Right atrium auricular region (tissue), 2 donors: Measurements from ENCODE around the gene COL4A2. TPM values are rescaled to one million over a fixed set of nuclear protein-coding genes. Genes with fewer than 3 reads are reported as not detected.

Source experiments
- DNase-seq: peaks from one replicate; pipeline ENCODE4 v3.0.0-alpha.2; 2019; ENCODE audit warnings: low spot score
- H3K27ac ChIP-seq, 2 donors: fragments of 200-600 bp; sonication (generic); 1 replicate in 1 of 2; 2 replicates in 1 of 2; pipeline ENCODE4 v1.5.1; 2016 to 2019
- H3K27me3 ChIP-seq, 2 donors: fragments of 200-600 bp; sonication (generic); one replicate each; pipeline versions ENCODE4 v1.5.1 to v1.6.0; 2017 to 2019
- H3K36me3 ChIP-seq: fragments of 200-600 bp; sonication (generic); one replicate; pipeline ENCODE4 v1.5.1; 2016
- H3K4me1 ChIP-seq, 2 donors: fragments of 200-600 bp; sonication (generic); one replicate each; pipeline versions ENCODE4 v1.5.1 to v1.6.0; 2017 to 2019
- H3K4me3 ChIP-seq, 2 donors: fragments of 200-600 bp; sonication (generic); 1 replicate in 1 of 2; 2 replicates in 1 of 2; pipeline ENCODE4 v1.5.1; 2017 to 2019; ENCODE audit warnings: mild to moderate bottlenecking in 1 of 2, moderate library complexity in 1 of 2
- H3K9me3 ChIP-seq, 2 donors: fragments of 200-600 bp; sonication (generic); one replicate each; pipeline ENCODE4 v1.5.1; 2019
- CTCF ChIP-seq, 2 donors: fragments of 200-600 bp; sonication (generic); IDR thresholded peaks; one replicate each; pipeline ENCODE4 v1.5.1; 2019; ENCODE audit warnings: antibody characterized with exemption in 2 of 2
- total RNA-seq, 2 donors: library from RNA; depleted of rRNA; stranded (reverse); fragments of >200 nt; gene quantifications; one replicate each; pipeline ENCODE4 v1.1.0, GENCODE V29; 2016

COL4A2 gene
- total RNA-seq, 2 donors from 2014 or later: 141 to 153 TPM

GRCh38 chr13:110442930-110443621 lies 136.0 kb downstream of the COL4A2 start:
- peaks cover 0 to 5% of the 10 kb centered on the region in 2 donors for H3K4me1 ChIP-seq

GRCh38 chr13:110443622-110444225 lies 136.6 kb downstream of the COL4A2 start:
- H3K4me1 ChIP-seq: peaks cover 0 to 5% of the 10 kb centered on the region in 2 donors

More at GRCh38 chr13:110442930-110443621, 136.0 kb downstream of the COL4A2 start:
- H3K27ac ChIP-seq: peak overlapping the region; percentile 49 to 52
- no peaks in the 10 kb centered on the region for H3K9me3 ChIP-seq
- no peak overlapping the region for H3K4me3 ChIP-seq
- TF ChIP-seq CTCF (IDR thresholded peaks at IDR 0.05): no peak
- no peaks in the 10 kb centered on the region for H3K27me3 ChIP-seq
- DNase-seq: no peak
- H3K36me3 ChIP-seq: peaks cover 73% of the 10 kb centered on the region

GRCh38 chr13:110444226-110444653 lies 137.2 kb downstream of the COL4A2 start:
- Histone ChIP-seq H3K27ac (peak overlapping the region; percentile 49 to 52), H3K27me3 (no peaks in the 10 kb centered on the region), H3K36me3 (peaks cover 73% of the 10 kb centered on the region), H3K4me3 (no peak overlapping the region), H3K4me1 (peaks cover 0 to 5% of the 10 kb centered on the region in 2 donors), H3K9me3 (no peaks in the 10 kb centered on the region)
- DNase-seq: no peak
- TF ChIP-seq CTCF (IDR thresholded peaks at IDR 0.05): peak in 1 of 2 donors; percentile 58

More at GRCh38 chr13:110443622-110444225, 136.6 kb downstream of the COL4A2 start:
- H3K4me3 ChIP-seq: no peak overlapping the region
- peak overlapping the region; percentile 49 to 52 for H3K27ac ChIP-seq
- H3K36me3 ChIP-seq: peaks cover 73% of the 10 kb centered on the region
- TF ChIP-seq CTCF (IDR thresholded peaks at IDR 0.05): no peak
- no peaks in the 10 kb centered on the region for H3K27me3 ChIP-seq
- no peak for DNase-seq
- no peaks in the 10 kb centered on the region for H3K9me3 ChIP-seq

- H3K27ac ChIP-seq: no peak overlapping the region
- H3K4me1 ChIP-seq: peaks cover 0 to 5% of the 10 kb centered on the region in 2 donors
- no peak for TF ChIP-seq CTCF (IDR thresholded peaks at IDR 0.05)
- H3K27me3 ChIP-seq: no peaks in the 10 kb centered on the region
- peaks cover 73% of the 10 kb centered on the region for H3K36me3 ChIP-seq
- H3K4me3 ChIP-seq: no peak overlapping the region
- H3K9me3 ChIP-seq: no peaks in the 10 kb centered on the region
- DNase-seq: no peak
Measured at GRCh38 chr13:110445183-110445582, 138.1 kb downstream of the COL4A2 start.

- H3K36me3 ChIP-seq: peaks cover 73% of the 10 kb centered on the region
Measured at GRCh38 chr13:110445722-110446574, 138.9 kb downstream of the COL4A2 start.

More at GRCh38 chr13:110445722-110446574, 138.9 kb downstream of the COL4A2 start:
- Histone ChIP-seq H3K4me1 (peaks cover 0 to 5% of the 10 kb centered on the region in 2 donors), H3K27me3 (no peaks in the 10 kb centered on the region), H3K4me3 (no peak overlapping the region), H3K9me3 (no peaks in the 10 kb centered on the region), H3K27ac (no peak overlapping the region)
- no peak for DNase-seq
- no peak for TF ChIP-seq CTCF (IDR thresholded peaks at IDR 0.05)
